ENCODE measurements around the gene ARPC5.

Gene ARPC5

DNA sequence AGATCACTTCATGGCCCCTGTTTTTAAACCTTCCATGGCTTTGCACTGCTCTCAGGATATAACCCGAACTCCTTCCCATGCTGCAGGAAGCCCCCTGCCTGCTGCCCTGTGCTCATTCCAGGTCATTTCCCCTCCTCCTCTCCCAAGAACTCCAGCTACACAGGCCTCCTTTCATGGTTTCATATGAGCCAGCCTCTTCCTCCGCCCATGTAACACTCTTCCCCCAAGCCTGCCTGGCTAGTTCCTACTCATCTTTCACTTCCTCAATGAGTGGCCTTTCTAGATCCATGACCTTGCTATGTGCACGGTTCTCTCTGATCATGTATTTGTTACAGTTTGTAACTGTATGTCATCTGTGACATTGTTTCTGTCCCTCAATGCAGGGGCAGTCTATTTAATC is 42.2 kb downstream of the ARPC5 start:
- Histone ChIP-seq H3K4me3 (ENCODE audit: low read depth in 1 of 2, low read length in 2 of 2) (no peak overlapping the region), H2AFZ (ENCODE audit: low read depth, low read length) (no peak overlapping the region), H3K9me3 (ENCODE audit: insufficient read depth, low read length, severe bottlenecking) (no peaks in the 10 kb centered on the region), H3K27ac (ENCODE audit: low read length) (no peak overlapping the region), H3K4me1 (ENCODE audit: insufficient read depth, low read length) (no peaks in the 10 kb centered on the region), H3K27me3 (ENCODE audit: insufficient read depth, low read length, poor library complexity) (no peaks in the 10 kb centered on the region), H3K36me3 (ENCODE audit: insufficient read depth, low read length) (no peaks in the 10 kb centered on the region), H3K9ac (ENCODE audit: low read depth, low read length) (no peak overlapping the region), H4K20me1 (ENCODE audit: insufficient read depth, low read length) (no peaks in the 10 kb centered on the region), H3K79me2 (ENCODE audit: insufficient read depth, low read length) (no peaks in the 10 kb centered on the region), H3K4me2 (ENCODE audit: insufficient read depth, low read length) (no peak overlapping the region)
- TF ChIP-seq, protein P1, sequence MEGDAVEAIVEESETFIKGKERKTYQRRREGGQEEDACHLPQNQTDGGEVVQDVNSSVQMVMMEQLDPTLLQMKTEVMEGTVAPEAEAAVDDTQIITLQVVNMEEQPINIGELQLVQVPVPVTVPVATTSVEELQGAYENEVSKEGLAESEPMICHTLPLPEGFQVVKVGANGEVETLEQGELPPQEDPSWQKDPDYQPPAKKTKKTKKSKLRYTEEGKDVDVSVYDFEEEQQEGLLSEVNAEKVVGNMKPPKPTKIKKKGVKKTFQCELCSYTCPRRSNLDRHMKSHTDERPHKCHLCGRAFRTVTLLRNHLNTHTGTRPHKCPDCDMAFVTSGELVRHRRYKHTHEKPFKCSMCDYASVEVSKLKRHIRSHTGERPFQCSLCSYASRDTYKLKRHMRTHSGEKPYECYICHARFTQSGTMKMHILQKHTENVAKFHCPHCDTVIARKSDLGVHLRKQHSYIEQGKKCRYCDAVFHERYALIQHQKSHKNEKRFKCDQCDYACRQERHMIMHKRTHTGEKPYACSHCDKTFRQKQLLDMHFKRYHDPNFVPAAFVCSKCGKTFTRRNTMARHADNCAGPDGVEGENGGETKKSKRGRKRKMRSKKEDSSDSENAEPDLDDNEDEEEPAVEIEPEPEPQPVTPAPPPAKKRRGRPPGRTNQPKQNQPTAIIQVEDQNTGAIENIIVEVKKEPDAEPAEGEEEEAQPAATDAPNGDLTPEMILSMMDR (IDR thresholded peaks at IDR 0.05; ENCODE audit: borderline replicate concordance, extremely low read depth, low read length, poor library complexity, severe bottlenecking), result no peak
- no peak for DNase-seq
- no peak for ATAC-seq (ENCODE audit: insufficient read depth, low read depth)

DNA sequence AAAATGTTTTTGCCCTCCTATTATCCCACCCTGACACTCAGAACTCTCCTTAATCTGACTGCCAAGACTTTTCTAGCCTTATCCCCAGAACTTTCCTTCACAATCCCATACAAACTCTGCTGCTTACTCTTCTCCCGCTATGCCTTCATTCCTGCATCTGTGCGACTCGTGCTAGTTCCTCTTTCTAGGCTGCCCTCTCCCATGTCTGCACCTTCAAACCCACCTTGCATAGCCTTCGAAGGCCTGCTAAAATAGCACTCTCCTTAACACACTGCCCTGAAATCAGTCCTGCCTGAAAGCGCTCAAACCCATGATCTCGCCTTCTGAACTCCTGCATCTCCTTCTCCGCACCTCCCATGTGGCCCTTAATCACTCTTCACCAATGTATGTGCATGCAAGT is 42.9 kb downstream of the ARPC5 start:
- H2AFZ ChIP-seq (ENCODE audit: low read depth, low read length), result no peak overlapping the region
- no peak overlapping the region for H3K9ac ChIP-seq (ENCODE audit: low read depth, low read length)
- no peaks in the 10 kb centered on the region for H3K9me3 ChIP-seq (ENCODE audit: insufficient read depth, low read length, severe bottlenecking)
- H3K4me2 ChIP-seq (ENCODE audit: insufficient read depth, low read length), result no peak overlapping the region
- DNase-seq (no peak), ATAC-seq (ENCODE audit: insufficient read depth, low read depth) (no peak)
- no peaks in the 10 kb centered on the region for H3K79me2 ChIP-seq (ENCODE audit: insufficient read depth, low read length)
- H3K4me3 ChIP-seq (ENCODE audit: low read depth in 1 of 2, low read length in 2 of 2), result no peak overlapping the region
- no peaks in the 10 kb centered on the region for H3K27me3 ChIP-seq (ENCODE audit: insufficient read depth, low read length, poor library complexity)
- H3K27ac ChIP-seq (ENCODE audit: low read length), result no peak overlapping the region
- TF ChIP-seq, protein P1 (IDR thresholded peaks at IDR 0.05; ENCODE audit: borderline replicate concordance, extremely low read depth, low read length, poor library complexity, severe bottlenecking), result no peak
- no peak for TF ChIP-seq EZH2 (IDR thresholded peaks at IDR 0.05; ENCODE audit: borderline replicate concordance, low read depth, low read length, severe bottlenecking)
- no peaks in the 10 kb centered on the region for H3K36me3 ChIP-seq (ENCODE audit: insufficient read depth, low read length)
- H3K4me1 ChIP-seq (ENCODE audit: insufficient read depth, low read length), result no peaks in the 10 kb centered on the region
- no peaks in the 10 kb centered on the region for H4K20me1 ChIP-seq (ENCODE audit: insufficient read depth, low read length)

DNA sequence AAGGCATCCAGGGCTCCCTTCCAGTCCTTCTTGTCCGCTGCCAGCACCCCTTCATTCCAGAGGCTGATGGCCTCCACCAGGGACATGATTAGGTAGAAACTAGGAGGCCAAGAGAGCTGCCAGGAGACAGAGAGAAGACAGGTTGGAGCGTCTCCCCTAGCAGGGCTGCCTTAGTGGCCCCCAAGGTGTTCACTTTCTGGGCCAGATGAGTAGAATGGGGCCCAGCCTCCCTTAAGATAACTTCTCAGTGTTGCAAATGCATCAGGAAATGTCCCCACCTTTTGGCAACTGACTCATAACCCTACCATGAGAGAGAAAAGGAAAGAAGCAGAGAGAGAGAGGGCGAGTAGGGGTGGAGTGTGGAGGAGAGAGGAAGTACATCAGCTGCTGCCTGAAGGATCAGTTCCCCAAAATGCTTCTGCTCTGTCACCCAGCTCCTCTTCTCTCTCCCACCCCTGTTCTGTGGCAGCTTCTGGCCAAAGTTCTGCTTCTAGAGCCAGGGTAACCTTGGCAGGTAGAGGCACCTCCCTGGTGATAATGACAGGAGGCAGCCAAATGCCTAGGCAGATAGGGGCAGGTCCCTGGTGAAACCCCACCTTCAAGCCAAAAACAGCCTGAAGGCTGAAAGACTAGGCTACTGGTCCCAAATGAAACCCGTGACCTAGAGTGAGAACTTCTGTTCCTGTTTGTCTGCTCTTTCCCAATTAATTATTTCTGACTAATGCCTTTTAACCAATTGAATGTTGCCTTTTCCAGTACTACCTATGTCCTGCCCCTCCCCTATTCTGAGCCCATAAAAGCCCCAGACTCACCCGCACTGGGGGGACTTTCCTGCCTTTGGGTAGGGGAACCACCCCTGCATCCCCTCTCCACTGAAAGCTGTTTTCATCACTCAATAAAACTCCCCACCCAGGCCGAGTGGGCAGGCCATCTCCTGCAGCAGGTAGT is 45.1 kb downstream of the ARPC5 start, which contains the start of gene NCF2:
Gene NCF2, minus strand, starts transcription at position 216 of the 948 bp plus-strand sequence. Its CDS starts 130 bp downstream, at position 86.
- peak; percentile 64; the same call in 2 of the 3 replicates for ATAC-seq (ENCODE audit: insufficient read depth, low read depth)
- H3K4me1 ChIP-seq (ENCODE audit: insufficient read depth, low read length), result no peaks in the 10 kb centered on the region
- no peaks in the 10 kb centered on the region for H3K27me3 ChIP-seq (ENCODE audit: insufficient read depth, low read length, poor library complexity)
- H3K4me2 ChIP-seq (ENCODE audit: insufficient read depth, low read length), result no peak within 1 kb of the TSS
- no peaks in the 10 kb centered on the region for H4K20me1 ChIP-seq (ENCODE audit: insufficient read depth, low read length)
- no peak for TF ChIP-seq EZH2 (IDR thresholded peaks at IDR 0.05; ENCODE audit: borderline replicate concordance, low read depth, low read length, severe bottlenecking)
- TF ChIP-seq, protein P1 (IDR thresholded peaks at IDR 0.05; ENCODE audit: borderline replicate concordance, extremely low read depth, low read length, poor library complexity, severe bottlenecking), result no peak
- H2AFZ ChIP-seq (ENCODE audit: low read depth, low read length), result no peak within 1 kb of the TSS
- H3K27ac ChIP-seq (ENCODE audit: low read length), result no peak within 1 kb of the TSS
- H3K4me3 ChIP-seq (ENCODE audit: low read depth in 1 of 2, low read length in 2 of 2), result no peak within 1 kb of the TSS
- H3K36me3 ChIP-seq (ENCODE audit: insufficient read depth, low read length), result no peaks in the 10 kb centered on the region
- no peak within 1 kb of the TSS for H3K9ac ChIP-seq (ENCODE audit: low read depth, low read length)
- H3K9me3 ChIP-seq (ENCODE audit: insufficient read depth, low read length, severe bottlenecking), result no peaks in the 10 kb centered on the region
- H3K79me2 ChIP-seq (ENCODE audit: insufficient read depth, low read length), result no peaks in the 10 kb centered on the region
- no peak for DNase-seq

All from DND-41 (cell line).